SK-N-MC (cell line): ENCODE measurements around the gene KCNN1.

Experiments
- EZH2 ChIP-seq: fragments of 200-600 bp; sonication (generic); IDR thresholded peaks from one replicate; pipeline ENCODE4 v1.6.1; 2017; ENCODE audit warnings: antibody characterized with exemption
- POLR2AphosphoS5 ChIP-seq: IDR thresholded peaks from 2 replicates; pipeline ENCODE4 v1.6.1; 2012; ENCODE audit warnings: mild to moderate bottlenecking, low read depth, low read length, borderline replicate concordance

DNA sequence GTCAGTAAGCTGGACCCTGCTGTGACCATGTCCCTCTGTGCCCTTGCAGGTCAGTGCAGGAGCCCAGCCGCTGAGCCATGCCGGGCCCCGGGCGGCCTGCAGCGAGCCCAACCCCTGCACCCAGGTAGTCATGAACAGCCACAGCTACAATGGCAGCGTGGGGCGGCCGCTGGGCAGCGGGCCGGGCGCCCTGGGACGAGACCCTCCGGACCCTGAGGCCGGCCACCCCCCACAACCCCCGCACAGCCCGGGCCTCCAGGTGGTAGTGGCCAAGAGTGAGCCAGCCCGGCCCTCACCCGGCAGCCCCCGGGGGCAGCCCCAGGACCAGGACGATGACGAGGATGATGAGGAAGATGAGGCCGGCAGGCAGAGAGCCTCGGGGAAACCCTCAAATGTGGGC, 6.9 kb downstream of the KCNN1 start:
- no peak for TF ChIP-seq POLR2AphosphoS5
- TF ChIP-seq EZH2: no peak
